ENCODE results near the gene COPE.

DNA sequence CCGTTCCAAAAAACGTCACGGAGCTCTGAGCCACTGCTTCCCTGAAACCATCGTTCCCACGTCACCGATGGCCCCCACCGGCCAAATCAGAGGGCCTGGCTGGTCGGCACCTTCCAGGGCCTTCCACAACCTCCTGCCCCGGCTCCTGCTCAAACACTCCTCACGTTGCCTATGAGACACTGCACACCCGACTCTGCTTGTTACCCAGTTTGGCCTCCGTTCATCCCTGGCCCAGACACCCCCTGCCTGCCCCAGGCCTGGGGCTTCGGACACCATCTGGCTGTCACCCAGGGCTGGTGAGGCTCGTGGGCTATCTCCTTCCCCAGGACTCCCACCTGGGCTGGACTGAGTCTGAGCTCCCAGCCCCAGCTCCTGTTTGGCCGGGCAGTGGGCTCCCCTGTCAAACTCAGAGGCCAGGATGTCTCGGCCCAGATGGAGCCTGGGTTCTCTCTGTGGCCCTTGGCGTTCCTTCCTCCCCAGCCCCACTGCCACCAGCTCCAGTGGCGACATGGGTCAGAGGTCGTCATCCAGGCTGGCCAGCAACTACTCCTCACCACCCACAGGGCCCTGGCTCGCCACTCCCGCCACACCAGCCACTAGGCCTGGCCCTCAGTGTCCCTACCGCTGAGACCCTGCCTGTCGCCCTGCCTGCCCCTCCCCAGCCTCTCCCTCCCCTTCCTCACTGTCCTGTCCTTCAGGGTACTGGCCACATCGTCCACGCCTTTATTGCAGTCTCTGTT is 41.0 kb downstream of the COPE start:
- TF ChIP-seq, protein P1, sequence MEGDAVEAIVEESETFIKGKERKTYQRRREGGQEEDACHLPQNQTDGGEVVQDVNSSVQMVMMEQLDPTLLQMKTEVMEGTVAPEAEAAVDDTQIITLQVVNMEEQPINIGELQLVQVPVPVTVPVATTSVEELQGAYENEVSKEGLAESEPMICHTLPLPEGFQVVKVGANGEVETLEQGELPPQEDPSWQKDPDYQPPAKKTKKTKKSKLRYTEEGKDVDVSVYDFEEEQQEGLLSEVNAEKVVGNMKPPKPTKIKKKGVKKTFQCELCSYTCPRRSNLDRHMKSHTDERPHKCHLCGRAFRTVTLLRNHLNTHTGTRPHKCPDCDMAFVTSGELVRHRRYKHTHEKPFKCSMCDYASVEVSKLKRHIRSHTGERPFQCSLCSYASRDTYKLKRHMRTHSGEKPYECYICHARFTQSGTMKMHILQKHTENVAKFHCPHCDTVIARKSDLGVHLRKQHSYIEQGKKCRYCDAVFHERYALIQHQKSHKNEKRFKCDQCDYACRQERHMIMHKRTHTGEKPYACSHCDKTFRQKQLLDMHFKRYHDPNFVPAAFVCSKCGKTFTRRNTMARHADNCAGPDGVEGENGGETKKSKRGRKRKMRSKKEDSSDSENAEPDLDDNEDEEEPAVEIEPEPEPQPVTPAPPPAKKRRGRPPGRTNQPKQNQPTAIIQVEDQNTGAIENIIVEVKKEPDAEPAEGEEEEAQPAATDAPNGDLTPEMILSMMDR (IDR thresholded peaks at IDR 0.05): no peak
- TF ChIP-seq POLR2A (IDR thresholded peaks at IDR 0.05): no peak

Measured in suprapubic skin (tissue), 3 donors.